GF-D8 (cell line): ENCODE data around the gene GPR152.

Experiments
- DNase-seq: peaks from one replicate; lab custom pipeline; 2025; lab: John Stamatoyannopoulos, UW

The GPR152 gene

DNA sequence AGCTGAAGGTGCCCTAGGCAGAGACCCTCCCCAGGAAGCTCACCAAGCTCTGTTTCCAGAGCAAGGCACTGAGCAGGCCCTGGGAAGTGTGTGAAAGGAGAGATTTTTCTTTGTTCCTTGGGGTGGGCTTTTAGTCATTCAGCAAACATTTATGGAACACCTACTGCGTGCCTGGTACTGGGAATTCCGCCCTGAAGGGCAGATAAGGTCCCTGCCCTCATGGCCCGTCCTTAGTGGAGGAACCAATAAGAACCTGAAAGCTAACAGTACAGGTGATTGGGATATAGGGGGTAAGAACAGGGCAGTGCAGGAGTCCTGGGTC, 12.6 kb upstream of the GPR152 start:
- no peak for DNase-seq

DNA sequence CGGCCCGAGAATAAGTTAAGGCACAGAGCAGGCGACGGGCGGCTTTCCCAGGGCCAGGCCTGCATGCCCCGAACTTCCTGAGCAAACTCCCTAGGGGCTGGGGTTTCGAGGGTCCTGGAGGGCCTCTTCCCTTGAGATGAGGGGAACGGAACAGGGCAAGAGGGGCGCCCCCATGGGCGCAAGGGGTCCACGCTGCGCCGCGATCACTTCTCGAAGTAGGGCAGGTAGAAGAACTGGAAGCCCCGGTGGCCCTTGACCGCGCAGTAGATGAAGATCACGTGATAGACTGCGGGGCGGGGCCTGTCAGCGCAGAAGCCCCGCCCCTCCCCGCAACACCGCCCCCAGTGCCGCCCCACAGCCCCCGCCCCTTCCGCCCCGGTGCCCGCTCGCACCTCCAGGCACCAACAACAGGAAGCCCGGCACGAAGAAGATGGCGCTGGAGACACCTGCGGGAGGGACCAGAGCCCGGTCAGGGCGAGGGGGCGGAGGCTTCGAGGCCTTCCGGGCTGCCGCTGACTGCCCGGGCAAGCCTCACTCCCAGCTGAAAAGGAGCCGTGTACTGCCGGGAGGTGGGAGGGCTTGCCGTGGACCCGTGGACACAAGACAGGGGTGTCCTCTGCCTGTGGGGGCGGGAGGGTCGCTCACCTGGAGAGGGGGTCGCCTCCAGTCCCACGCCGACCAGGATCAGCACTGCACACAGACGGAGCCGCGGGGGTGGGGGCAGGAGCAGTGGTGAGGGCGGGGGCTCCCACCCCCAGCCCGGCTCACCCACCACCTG, 12.1 kb upstream of the GPR152 start:
- DNase-seq = peak; percentile 74

DNA sequence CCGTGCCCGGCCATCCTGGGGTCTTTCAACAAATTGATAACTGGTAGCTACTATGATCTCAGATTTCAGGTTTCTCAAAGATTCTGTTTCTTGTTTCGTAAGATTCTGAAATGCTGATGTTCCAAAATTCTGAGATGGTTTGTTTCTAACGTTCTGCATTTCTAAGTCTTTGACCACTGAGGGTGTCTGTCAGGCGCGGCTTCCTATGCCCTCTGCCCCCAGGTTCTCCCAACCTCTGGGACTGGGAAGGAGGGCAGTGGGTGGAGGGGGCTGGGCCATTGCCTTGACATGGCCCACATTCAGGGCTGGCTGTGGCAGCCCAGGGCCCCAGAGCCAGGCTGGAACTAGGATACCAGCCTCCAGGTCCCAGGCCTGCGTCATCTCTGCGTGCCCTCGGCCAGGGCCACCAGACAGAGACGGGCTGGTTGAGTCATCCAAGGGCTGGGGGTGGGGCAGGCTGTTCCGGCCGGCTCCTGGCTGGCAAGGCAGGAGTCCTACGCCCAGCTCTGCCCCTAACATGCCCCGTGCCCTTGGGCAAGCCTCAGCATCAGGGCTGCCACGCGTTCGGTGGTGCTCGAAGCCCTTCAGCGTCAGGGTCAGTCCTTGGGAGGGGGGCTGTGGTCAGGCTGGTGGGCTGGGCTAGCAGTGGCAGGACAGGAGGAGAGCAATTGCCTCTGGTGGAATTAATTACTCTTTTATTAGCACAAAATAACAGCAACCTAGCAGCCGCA, 11.3 kb upstream of the GPR152 start:
- peak; percentile 56 for DNase-seq

- no peak for DNase-seq
Measured at GRCh38 chr11:67463186-67463585, 10.7 kb upstream of the GPR152 start.

- DNase-seq = no peak
Measured at GRCh38 chr11:67458266-67458665, 5.7 kb upstream of the GPR152 start.

- no peak for DNase-seq
Measured at GRCh38 chr11:67457453-67457852, 4.9 kb upstream of the GPR152 start.

DNA sequence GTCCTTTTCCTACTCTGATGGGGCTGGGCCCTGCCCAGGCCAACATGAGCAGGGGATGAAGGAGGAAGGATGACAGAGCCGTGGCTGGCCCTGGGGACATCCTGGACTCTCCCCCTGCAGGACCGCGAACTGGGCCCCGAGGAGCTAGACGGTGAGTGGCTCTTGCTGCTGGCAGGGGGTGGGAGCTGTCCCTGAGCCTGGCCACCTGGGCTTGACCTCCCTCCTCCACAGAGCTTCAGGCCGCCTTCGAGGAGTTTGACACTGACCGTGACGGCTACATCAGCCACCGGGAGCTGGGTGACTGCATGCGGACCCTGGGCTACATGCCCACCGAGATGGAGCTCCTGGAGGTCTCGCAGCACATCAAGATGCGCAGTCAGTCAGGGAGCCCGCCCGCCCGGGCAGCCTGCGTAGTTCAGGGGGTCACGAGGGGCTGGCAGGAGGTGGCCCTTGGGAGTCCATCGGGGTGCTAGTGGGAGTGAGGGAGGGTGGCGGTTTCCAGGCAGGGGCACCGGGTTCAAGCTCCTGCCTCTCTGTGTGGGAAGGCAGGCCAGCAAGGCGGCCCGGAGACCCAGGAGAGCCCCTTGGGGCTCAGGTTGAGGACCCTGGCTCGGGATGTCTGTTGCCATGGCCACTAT, 3.7 kb upstream of the GPR152 start:
- no peak for DNase-seq

DNA sequence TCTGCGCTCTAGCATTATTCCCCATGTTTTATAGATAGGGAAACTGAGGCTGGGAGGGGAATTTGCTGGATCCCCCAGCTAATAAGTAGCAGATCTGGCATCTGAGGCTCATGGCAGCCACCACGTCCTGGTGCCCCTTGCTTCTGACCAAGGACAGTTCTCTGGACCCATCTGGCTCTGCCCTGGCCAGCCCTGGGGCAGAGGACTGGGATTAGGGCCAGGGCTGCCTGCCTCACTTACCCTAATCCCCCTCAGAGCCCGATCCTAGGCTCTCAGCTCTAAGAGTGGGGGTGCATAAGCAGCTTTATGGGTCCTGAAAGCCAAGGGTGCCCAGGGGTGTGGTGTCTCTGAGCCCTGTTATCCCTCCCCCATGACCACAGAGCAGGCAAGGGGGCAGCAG, 2.5 kb upstream of the GPR152 start, which contains the start of gene CABP4:
CABP4 (plus strand) TSS at position 301 of the 400 bp plus-strand sequence; CDS start at position 371, 70 bp downstream.
- DNase-seq = no peak

GRCh38 chr11:67453816-67454732, 1.5 kb upstream of the GPR152 start:
- DNase-seq = no peak

DNA sequence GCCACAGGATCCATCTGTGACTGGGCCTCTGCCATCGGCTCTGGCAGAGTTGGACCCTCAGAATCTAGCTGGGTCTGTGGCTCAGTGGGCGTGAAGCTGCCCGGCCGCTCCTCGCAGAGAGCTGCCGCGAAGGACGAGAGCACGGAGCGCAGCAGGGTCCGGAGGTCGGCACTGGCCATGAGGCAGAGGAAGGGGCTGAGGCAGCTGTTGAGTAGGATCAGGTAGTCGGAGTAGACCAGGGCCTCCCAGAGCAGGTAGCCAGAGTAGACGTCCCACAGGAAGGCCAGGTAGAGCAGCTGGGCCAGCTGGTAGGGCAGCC, 912 bp downstream of the GPR152 start:
- no peak for DNase-seq

GRCh38 chr11:67450796-67451657, 1.5 kb downstream of the GPR152 start:
- no peak for DNase-seq

DNA sequence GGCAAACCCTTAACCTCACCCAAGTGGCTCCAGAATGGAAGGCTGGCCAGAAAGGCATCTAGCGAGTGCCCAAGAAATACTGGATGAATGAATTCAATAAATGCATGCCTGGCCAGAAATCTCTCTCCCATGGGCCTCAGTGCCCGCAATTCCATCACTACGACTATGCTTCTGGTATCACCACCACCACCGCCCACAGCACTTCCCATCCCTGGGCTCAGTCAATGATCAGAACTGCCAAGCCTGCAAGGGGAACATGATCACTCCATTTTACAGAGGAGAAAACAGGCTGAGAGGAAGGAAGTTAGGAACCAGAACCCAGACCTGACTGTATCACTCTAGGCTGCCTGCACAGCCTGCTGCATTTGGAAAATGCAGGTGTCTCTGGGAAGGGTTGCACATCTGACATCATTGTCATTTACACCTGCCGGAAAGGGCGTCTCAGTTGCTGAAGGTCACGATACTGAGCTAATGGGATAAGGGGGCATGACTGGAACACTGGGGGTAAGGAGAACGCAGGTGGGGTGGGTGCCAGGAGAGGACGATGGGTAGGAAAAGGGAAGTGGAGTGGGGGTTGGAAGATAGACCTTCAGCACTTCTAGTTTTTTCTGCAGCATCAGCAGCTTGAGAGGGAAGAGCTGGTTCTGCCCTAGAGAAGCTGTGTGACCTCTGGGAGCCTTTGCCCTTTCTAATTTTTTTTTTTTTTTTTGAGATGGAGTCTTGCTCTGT, 3.2 kb downstream of the GPR152 start:
- no peak for DNase-seq

- no peak for DNase-seq
Measured at GRCh38 chr11:67448220-67448609, 4.3 kb downstream of the GPR152 start.

GRCh38 chr11:67445515-67445914, 7.0 kb downstream of the GPR152 start:
- DNase-seq = no peak

- no peak for DNase-seq
Measured at GRCh38 chr11:67442504-67443404, 9.8 kb downstream of the GPR152 start.

GRCh38 chr11:67441731-67442351, 10.7 kb downstream of the GPR152 start:
- no peak for DNase-seq

DNA sequence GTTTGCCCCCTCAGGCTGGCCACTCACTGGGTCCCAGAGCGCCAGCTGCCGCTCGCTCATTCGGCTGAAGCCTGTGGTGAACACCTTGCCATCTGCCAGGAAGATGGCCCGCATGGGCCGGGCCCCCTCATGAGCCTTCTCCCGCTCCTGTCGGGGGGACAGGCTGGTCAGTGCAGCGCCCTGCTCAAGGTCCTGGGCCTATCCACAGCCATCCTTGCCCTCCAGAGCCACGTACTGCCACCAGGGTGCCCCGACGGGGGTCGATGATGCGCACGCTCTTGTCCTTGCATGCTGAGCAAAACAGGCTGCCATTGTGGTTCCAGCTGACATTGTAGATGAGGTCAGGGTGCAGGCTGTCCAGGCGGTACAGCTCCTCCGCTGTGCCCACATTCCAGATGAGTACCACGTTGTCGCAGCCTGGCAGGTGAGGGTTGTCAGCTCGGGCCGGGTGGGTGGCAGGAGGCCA, 11.4 kb downstream of the GPR152 start:
- no peak for DNase-seq

DNA sequence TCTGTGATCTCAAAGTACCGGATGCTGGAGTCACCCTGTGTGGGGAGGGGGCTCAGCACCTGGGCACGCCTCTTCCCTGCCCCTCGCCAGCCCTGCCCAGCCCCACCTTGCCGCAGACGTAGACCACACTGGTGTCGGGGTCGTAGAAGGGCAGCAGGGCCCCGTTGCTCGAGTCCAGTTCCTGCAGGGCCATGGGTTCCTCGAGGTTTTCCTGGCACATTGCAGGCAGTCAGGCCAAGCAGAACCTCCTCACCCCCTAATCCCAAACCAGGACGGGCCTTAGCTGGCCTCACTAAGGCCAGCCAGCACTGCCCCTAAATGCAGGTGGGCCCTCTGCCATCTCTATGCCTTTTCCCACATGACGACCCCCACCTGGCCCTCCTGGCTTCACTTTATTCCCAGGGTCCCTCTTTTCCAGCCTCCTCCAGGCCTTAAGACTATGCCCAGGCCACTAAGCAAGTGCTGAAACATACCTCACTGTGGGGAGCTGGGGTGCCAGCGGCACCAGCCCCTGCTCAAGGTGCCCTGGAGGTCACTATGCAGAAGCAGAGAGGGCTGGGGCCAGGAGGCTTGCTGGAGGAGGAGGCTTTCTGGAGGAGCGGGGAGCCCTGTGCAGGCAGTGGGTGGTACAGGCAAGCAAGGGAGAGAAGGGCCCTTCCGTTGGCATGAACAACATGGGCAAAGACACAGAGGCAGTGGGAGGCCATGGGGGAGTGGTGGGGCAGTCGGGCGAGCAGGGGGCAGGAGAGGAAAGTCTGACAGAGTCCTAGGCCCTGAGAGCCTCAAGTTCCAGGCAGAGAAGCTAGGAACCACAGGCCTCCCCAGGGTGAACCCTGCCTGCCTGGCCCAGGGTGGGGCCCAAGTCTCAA, 12.1 kb downstream of the GPR152 start:
- peak; percentile 13 for DNase-seq
